CD4-positive, alpha-beta T cell treated with Interleukin-4 for 1 hour (primary cell): ENCODE results near the gene SLC22A15.

ENCODE experiments used
- DNase-seq, 2 donors: peaks; one replicate each; pipeline ENCODE4 v3.0.0-alpha.2; 2020 to 2022

Gene SLC22A15

GRCh38 chr1:116110567-116111523 is 134.5 kb downstream of the SLC22A15 start, which contains the start of gene MAB21L3:
Gene MAB21L3 (plus strand): TSS chr1:116111399. CDS start chr1:116112616, 1,217 bp downstream.
- DNase-seq = no peak

GRCh38 chr1:116111524-116112021 is 135.3 kb downstream of the SLC22A15 start:
- no peak for DNase-seq

- DNase-seq = no peak
Measured at GRCh38 chr1:116112388-116113140, 136.3 kb downstream of the SLC22A15 start.

- no peak for DNase-seq
Measured at GRCh38 chr1:116113615-116114014, 137.3 kb downstream of the SLC22A15 start.

- no peak for DNase-seq
Measured at GRCh38 chr1:116115476-116116439, 139.4 kb downstream of the SLC22A15 start.

GRCh38 chr1:116118471-116118870 is 142.2 kb downstream of the SLC22A15 start:
- DNase-seq = no peak
